Ovary (tissue), 3 donors: ENCODE data around the gene TMEM88.

Experiments used
- EP300 ChIP-seq: sonication (generic); formaldehyde crosslinking; IDR thresholded peaks from one replicate; pipeline ENCODE4 v1.6.1; 2017; ENCODE audit warnings: antibody characterized with exemption
- POLR2A ChIP-seq: fragments of 450-650 bp; IDR thresholded peaks from one replicate; pipeline ENCODE4 v1.6.1; 2017; ENCODE audit warnings: antibody characterized with exemption, mild to moderate bottlenecking, moderate library complexity
- TF ChIP-seq, protein P1 (sequence below), 3 donors: fragments of 450-650 bp in 2 of 3; fragments of 200-600 bp in 1 of 3; IDR thresholded peaks; one replicate each; pipeline versions ENCODE4 v1.5.1 to v1.8.0; 2016 to 2022; ENCODE audit warnings: antibody characterized with exemption in 3 of 3, mild to moderate bottlenecking in 1 of 3
- donor health status: DM: no; HTN: no; CAD: no.

GRCh38 chr17:7849751-7850504, 4.9 kb upstream of the TMEM88 start:
- TF ChIP-seq, protein P1, sequence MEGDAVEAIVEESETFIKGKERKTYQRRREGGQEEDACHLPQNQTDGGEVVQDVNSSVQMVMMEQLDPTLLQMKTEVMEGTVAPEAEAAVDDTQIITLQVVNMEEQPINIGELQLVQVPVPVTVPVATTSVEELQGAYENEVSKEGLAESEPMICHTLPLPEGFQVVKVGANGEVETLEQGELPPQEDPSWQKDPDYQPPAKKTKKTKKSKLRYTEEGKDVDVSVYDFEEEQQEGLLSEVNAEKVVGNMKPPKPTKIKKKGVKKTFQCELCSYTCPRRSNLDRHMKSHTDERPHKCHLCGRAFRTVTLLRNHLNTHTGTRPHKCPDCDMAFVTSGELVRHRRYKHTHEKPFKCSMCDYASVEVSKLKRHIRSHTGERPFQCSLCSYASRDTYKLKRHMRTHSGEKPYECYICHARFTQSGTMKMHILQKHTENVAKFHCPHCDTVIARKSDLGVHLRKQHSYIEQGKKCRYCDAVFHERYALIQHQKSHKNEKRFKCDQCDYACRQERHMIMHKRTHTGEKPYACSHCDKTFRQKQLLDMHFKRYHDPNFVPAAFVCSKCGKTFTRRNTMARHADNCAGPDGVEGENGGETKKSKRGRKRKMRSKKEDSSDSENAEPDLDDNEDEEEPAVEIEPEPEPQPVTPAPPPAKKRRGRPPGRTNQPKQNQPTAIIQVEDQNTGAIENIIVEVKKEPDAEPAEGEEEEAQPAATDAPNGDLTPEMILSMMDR (IDR thresholded peaks at IDR 0.05), result no peak
- TF ChIP-seq EP300 (no peak), POLR2A (no peak)
